HG02588 (cell line): ENCODE data around the gene PRODH.
"Not testable (repeated sequence)": the region's sequence is repeated elsewhere in the genome, so short reads cannot be mapped to it uniquely, and the experiment has no call there.

Experiments
- ATAC-seq: cut with Tn5 transposase; IDR thresholded peaks from one replicate; pipeline ENCODE4 v1.9.1; 2021; ENCODE audit warnings: mild to moderate bottlenecking, moderate library complexity; ENCODE audit not compliant: unreplicated experiment

The PRODH gene, protein sequence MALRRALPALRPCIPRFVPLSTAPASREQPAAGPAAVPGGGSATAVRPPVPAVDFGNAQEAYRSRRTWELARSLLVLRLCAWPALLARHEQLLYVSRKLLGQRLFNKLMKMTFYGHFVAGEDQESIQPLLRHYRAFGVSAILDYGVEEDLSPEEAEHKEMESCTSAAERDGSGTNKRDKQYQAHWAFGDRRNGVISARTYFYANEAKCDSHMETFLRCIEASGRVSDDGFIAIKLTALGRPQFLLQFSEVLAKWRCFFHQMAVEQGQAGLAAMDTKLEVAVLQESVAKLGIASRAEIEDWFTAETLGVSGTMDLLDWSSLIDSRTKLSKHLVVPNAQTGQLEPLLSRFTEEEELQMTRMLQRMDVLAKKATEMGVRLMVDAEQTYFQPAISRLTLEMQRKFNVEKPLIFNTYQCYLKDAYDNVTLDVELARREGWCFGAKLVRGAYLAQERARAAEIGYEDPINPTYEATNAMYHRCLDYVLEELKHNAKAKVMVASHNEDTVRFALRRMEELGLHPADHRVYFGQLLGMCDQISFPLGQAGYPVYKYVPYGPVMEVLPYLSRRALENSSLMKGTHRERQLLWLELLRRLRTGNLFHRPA

DNA sequence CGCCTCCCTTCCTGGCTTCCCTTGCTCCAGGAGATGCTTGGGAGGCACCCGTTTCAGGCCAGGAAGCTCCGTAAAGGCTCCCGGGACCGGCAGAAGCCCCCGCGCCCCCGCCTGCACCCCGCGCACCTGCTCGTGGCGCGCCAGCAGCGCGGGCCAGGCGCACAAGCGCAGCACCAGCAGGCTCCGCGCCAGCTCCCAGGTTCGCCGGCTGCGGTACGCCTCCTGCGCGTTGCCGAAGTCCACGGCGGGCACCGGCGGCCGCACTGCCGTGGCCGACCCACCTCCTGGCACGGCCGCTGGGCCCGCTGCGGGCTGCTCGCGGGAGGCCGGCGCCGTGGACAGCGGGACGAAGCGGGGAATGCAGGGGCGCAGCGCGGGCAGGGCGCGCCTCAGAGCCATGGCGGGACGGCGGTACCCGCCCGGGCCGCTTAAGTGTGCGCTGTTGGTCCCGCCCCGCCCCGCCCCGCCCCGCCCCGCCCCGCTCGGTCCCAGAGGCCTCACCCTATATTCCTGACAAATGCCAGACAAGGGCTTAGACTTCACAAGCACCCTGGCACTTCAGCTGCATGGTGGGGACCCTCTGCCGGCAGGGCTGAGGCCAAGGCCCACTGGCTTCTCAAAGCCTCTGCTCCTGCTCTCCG, at the start of gene PRODH:
TSS of gene PRODH (minus strand) at position 405 of the 641 bp plus-strand sequence. CDS start at position 399, 6 bp downstream.
- no peak for ATAC-seq

DNA sequence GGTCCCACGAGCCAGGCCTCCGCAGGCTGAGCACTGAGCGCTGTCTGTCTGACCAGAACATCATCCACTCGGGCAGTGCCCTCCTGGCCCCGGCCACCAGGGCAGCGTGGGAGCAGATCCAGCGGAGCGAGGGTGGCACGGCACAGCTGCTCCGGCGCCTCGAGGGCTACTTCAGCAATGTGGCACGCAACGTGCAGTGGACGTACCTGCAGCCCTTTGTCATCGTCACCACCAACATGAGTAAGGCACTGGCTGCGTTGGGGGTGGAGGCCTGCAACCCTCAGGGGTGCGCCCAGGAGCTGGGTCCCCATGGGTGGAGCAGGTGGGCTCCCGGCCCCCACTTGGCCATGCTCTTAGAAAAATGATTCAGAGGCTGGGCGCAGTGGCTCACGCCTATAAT, 49.7 kb upstream of the PRODH start:
- ATAC-seq, result no peak

DNA sequence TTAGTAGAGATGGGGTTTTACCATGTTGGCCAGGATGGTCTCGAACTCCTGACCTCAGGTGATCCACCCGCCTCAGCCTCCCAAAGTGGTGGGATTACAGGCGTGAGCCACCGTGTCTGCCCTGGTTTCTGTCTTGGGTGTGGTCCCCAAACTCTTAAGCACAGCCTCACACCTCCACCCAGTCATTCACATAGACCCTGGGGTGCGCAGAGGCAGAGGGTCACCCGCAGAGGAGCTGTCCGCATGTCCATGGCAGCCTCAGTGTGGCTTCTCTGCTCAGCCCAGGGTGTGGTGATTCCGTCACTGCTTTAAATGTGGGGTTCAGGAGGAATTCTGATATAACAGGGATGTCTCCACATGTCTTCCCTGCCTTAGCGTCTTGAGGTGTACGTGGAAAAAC, 48.5 kb upstream of the PRODH start:
- ATAC-seq, result no peak

DNA sequence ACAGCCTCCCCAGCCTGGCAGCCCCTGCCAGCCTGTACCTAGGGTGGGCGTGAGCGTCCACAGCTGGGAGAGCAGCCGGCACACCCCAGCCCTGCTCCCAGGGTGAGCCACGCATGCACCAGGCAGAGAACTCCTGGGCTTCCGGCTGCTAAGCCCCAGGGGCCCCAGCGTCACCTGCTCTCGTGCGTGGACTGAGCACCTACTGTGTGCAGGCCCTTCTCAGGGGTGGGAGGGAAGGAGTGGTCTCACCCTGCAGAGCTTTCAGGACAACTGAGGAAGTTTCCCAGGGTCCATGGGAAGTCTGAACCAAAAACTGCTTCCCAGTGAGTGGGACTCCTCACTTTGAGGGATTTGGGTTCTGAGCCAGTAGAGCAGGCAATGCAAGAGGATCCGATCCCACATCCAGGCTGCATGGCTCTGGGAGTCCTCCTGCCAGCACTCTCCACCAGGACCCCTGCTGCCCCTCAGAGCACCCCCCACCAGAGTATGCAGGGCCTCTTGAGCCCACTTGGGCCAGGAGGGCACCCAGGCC, 47.1 kb upstream of the PRODH start:
- ATAC-seq, result no peak

DNA sequence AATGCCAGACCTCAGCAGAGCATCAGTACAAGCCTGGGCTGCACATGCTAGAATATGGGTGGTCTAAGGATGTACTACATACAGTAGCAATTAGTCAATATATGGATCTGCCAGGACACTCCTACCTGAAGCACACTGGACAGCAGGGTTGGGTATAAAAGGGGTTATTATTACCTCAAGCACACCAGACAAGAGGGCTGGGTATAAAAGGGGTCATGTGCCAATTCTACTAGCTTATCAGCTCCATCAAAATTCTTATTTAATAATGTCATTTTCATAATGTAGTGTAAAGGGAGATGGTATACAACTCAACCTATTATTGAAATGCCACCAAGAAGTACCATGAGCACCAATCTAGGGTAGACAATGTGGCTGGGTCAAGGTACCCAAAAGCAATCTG, 44.7 kb upstream of the PRODH start:
- ATAC-seq, result no peak

DNA sequence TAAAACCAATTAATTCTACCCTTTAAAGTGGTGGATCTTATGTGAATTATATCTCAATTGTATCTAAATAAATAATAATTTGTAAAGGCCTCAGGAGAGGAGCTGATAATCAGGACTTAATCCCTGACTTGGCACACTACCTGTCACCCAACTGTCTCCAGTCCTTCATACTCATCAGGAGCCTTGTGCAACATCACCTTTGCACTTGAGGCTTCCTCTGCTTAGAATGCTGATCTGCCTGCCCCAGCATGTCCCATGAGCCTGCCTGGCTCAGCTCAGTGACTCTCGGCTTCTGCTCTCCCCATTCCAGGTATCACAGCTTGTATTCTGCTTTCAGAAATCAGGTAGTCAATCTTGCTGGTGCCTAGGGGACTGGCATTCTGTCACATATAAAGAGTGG, 43.9 kb upstream of the PRODH start:
- no peak for ATAC-seq

DNA sequence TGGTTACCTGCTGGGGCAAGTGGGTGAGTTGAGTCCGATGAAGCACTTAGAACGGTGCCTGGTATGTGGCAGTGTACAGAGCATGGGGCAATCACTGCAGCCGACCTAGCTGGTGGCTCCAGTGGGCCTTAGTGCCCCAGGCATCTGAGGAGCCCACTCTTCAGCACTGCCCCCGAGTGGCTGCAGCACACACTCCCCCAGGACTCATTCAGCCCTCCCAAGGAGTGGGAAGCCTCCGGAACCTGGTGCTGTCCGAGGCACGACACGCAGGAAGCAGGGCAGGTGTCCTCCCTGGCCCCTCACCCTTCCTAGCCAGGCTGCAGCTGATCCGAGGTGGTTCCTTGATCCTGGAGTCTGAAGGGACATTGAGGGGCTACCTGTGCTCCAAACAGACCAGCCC, 42.4 kb upstream of the PRODH start:
- no peak for ATAC-seq

DNA sequence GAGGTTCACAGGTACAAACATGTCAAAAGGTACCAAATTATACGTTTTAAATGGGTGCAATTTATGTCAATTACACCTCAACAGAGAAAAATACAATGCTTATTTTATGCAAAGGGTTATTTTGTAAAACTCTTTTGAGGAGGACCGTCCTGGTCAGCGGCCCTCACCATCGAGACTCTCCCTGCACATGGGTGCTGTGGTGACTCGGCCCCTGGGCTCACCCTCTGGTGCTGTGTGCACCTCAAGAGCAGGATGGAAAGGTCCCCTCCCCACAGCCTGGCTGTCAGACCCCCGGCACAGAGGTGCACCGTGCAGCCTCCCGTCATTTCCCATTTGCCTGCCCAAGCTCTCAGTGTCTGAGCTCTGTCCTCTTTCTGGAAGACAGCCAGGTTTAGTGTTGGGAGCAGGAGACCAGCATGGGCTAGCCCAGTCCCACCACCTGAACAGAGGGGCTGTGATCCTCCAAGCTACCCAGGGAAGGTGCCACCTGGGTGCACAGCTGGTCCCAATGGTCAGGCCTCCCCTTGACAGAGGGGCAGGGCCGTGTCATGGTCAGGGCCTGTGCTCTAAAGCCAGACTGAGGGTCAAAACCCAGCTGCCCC, 41.8 kb upstream of the PRODH start:
- no peak for ATAC-seq

DNA sequence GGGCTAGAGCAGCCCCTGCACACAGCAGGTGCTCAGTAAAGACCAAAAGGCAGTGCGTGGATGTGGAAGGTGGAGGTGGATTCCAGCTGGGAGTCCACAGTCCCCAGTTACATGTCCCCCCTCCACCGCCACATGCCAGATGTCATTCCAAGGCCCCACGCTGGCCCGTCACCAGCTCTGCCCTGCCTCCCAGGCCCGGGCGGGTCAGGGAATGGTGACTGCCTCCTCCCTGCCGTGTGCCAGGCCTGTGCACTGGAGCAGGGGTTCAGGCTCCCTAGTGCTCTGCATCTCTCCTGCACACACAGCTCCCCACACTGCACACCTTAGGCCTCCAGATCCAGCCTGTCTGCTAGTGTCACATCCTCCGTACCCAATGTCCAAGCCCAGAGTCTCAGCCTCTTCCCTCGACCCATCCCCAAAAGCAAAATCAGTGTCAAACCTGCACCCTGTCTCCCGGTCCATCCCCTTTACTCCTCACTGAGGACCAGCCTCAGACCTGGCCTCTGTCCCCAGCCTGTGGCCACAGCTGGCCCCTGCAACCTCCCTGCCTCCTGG, 40.2 kb upstream of the PRODH start:
- no peak for ATAC-seq

DNA sequence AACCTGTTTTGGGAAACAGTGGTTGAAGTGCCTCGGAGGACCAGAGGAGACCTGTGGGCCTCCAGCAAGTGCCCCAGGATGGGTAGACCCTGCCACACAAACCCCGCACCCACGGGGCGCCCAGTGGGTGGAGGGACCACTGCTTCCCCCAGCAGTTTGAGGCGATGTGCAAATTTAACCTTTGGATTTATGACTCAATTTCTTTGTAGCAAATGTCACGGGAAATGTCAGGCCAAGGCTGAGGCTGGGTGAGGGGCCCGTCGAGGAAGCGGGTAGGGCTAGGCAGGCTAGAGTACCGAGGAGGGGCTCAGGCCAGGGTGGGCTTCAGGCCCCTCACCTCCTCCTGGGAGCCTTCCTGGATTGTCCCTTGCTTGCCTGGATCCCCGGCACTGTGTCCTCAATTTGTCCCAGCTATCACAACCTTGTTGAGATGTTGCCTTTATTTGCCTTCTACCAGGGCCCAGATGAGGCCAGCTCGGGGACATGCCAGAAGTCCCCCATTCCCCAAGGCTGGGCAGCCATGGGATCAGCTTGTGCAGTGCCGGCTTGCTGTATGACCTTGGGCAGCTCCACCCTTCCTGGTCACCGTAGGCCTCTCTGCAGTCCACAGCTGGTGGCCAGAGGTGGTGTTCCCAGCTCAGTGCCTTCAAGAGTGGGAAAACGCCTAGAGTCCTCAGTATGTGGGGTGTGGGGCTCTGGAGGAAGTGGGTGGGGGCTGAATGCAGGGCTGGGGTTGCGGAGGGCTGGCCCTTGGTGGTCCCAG, 39.5 kb upstream of the PRODH start:
- ATAC-seq, result no peak

DNA sequence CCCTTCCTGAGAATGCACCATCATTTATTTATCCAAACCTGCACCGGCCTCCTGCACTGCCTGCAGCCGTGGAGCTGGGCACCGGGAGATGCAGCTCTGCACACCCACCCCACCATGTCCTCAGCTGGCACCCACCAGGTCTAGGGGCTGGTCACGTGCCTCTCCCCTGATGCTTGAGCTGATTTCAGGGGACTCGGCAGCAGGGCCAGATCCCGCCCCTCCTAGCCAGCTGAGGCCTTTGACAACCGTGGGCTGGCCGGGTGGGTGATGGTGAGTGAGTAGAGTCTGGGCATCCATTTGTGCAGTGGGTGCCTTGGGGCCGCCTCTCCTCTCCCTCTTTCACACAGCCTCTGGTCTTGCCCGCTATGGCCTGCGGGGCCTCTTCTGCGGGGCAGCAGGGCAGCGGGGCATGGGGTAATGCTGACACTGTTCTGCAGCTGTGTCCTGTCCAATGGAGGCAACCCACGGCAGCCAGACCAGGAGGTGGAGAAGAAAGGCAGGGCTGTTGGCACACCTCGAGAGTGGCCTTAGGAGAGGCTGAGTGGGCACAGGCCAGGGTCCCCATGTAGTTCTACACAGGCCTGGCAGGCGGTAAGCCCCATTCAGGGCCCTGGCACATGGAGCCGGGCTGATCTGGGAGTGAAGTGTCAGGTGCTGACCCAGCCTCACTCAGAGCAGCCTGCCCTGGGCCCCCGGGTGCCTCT, 38.5 kb upstream of the PRODH start:
- ATAC-seq, result no peak

DNA sequence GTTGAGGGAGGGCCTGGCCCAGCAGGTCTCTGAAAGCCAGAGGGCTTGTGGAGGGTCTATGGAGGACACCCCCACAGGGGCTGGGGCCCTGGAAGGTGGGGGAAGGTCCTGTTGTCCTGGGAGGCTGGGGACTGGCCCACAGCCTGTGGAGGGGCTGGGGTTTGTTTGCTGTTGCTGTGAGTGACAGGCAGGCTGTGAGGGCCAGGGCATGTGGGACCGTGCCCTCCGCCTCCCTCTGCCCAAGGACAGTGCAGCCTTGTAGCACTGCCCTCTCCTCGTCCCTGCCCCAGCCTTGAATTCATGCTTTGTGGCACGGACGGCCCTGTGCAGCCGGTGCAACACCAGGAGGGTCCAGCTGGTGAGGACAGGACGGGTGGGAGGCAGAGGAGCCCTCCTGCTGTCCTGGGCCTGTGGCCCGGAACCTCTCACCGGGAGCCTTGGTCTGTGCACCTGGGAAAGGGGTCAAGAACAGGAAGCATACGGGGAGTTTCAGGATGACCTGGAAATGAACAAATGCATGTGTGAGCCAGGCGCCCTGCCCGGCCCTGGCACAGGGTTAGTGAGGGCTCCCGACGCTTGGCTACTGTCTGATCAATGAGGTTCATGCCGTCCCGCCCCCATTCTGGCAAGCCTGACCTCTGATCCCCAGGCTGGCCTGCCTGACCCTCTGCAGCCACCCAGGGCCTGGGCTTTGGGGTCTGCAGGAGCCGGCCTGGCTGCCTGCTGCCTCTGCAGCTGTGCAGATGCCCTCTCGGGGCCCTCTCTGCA, 37.4 kb upstream of the PRODH start:
- no peak for ATAC-seq

DNA sequence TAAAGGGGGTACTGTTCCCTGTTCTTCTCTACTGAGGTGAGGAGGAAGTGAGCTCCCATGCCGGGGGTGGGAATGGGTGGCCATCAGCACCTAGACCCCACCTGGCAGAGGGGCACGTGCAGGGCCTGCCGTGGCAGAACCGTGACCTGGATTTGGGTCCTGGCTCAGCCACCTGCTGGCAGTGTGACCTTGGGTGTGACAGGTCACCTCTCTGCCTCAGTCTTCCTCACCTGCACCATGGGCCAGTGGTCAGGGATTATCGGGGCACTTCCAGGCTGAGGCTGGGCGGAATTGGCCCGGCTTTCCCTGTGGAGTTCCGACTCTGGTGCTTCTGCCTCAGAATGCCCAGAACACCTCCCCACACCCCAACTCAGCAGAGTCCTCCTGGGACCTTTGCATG, 36.5 kb upstream of the PRODH start:
- not testable (repeated sequence) for ATAC-seq

DNA sequence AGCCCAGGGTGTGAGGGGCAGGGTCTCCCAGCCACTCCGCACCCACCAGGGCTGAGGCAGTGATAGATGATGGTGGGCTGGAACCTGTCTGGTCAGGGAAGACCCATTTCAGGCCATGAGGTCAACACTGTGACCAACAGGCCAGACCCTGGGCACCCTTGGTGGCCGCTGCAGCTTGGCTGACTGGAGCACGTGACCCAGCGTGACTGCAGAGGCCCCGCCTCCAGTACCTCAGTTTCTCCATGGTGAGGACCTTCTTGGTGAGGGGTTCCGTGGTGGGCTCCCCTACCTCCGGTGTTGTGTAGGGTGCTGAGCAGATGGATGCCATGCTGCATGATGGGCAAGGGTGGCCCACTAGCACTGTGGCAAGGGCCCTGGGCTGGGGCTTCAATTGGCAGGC, 35.9 kb upstream of the PRODH start:
- not testable (repeated sequence) for ATAC-seq

DNA sequence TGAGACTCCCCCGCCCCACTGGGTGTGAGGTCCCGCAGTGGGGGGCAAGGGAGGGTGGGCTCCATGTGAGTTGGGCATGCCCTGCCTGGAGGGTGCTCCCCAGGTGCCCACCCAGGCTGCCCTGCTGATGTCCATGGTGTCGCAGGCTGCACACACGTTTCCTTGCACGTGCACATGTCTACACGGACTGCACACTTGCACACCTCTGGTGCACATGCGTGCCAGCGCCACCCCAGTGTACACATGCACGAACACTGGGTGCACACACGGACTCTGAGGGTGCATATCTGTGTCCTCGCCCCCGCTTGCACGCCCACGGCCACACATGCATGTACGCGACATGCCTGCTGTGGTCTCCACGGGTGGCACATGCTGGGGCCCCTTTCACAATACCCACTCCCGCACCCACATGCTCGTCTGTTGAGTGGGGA, 35.2 kb upstream of the PRODH start:
- ATAC-seq, result no peak

DNA sequence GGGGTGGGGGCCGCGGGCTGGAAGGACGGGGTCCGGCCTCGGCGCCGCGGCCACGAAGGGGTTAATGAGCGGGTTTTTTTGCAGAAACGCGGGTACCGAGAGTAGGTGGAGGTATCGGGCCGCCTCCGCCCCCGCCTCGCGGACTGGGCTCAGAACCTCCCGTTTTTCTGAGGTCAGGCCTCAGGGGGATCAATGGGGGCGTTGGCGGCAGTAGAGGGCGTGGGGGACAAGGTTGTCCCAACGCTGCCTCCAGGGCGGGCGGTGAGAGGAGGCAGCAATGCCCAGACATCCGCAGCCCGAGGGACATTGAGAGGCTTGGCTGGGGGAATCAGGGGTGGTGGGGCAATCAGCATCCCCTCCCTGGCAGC, 34.8 kb upstream of the PRODH start:
- ATAC-seq, result no peak

DNA sequence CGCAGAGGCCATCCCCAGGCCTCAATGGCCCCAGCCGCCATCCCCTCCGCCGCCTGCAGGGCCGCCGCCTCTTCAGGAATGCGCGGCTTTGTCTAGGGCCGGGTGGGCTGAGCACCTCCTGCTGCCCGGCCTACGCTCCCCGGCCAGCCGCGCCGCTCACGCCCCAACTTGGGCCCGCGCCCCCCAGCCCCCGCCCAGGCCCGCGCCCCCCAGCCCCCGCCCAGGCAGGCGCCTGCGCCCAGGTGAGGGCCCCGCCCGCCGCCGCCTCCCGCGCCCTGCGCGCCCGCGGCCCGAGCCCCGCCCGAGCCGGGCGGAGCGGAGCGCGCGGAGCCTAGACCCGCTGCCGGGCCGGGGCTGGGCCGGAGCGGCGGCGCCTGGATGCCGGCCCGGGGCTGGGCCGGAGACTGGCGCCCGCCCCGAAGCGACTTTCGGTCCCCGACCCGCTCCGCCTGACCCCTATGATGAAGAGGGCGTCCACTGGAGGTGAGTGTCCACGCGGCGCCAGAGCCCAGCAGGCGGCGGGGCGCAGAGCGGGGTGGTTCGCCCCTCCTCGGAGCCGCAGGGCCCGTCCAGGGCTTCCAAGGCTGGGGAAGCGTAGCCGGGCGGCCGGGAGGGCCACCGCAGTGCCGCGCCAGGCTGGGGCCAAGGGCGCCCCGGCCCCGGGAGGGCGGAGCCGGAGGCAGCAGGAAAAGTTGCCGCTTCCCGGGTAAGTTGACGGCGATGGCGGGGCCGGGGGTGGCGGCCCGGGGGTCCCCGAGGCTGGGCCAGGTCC, 34.3 kb upstream of the PRODH start:
- no peak for ATAC-seq
